GM18502 (cell line): Measurements from ENCODE around the gene SLC43A2.
"Not testable (repeated sequence)": the region's sequence is repeated elsewhere in the genome, so short reads cannot be mapped to it uniquely, and the experiment has no call there.

Experiments
- ATAC-seq: cut with Tn5 transposase; IDR thresholded peaks from one replicate; pipeline ENCODE4 v1.9.1; 2021; ENCODE audit warnings: mild to moderate bottlenecking; ENCODE audit not compliant: unreplicated experiment, poor library complexity

The SLC43A2 gene

GRCh38 chr17:1627982-1628855, at the start of gene SLC43A2:
SLC43A2 (minus strand) TSS chr17:1628834; CDS start chr17:1627874, 960 bp downstream.
- peak; percentile 56 for ATAC-seq

DNA sequence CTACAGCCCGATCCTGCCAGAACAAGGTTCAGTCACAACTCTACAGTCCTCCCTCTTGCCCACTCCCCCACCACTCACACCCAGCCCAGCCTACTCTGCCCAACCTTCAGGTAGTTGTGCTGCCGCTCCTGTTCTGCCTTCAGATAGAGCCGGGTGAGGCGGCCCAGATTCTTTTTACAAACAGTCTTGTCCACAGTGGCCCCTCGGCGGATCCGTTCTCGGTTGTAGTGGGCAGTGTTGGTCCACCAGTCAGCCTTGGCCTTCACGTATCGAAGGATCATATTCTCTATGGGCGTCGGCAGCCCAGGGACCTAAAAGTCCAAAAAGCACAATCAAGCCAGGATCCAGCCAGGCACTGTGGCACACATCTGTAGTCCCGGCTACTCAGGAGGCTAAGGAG, 47.8 kb upstream of the SLC43A2 start:
- ATAC-seq, result no peak

DNA sequence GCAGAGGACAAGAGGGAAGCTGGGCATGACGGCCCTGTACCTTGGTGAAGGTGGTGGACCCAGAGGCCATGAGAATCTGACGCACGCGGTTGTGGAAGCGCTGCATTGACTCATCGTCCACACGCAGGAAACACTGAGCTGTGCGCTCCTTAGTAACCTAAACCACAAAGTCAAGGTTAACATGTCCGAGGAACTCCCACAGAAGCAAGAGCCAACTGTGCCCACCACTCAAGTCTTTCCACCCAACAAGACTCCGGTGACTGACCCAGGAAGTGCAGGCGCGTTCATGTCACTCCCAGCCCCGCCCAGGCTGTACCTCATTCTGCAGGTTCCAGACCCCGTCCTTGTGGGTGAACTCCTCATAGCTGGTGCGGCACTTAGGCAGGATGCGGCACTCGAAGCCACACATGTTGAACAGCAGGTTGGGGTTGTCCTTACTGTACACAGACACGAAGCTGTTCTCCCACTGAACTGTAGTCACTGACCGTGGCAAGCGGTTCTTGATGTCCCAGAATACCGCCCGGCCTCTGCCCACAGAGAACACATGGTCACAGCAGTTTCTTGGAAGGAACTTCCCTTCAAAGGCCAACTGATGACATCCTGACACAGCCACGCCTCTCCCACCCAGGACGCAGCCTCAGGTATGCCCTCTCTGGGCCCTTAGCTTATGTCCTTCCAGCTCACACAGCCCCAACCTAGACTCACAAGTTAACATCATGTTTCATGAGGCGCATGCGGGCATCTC, 44.6 kb upstream of the SLC43A2 start:
- ATAC-seq, result no peak

- ATAC-seq, result not testable (repeated sequence)
Observed at GRCh38 chr17:1663934-1664333, 35.3 kb upstream of the SLC43A2 start.

DNA sequence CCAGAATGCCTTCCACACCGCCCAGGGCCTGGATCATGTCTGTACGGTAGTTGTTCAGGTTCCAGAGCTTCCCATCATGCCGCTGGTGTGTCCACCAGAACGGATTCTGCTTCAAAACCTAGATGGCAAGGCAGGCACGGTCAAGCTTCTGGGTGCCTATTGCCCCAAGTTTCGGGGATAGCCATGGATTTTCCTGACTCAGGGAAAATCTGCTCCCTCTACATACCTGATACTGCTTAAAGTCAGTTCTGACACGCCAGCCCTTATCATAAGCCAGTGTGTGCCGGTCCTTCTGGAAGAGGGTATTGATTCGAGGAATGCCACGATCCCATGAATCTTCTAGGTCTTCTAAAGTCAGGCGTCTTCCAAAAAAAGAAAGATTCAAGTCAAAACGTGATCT, 32.4 kb upstream of the SLC43A2 start:
- ATAC-seq, result no peak

- no peak for ATAC-seq
Observed at GRCh38 chr17:1658100-1658499, 29.5 kb upstream of the SLC43A2 start.

DNA sequence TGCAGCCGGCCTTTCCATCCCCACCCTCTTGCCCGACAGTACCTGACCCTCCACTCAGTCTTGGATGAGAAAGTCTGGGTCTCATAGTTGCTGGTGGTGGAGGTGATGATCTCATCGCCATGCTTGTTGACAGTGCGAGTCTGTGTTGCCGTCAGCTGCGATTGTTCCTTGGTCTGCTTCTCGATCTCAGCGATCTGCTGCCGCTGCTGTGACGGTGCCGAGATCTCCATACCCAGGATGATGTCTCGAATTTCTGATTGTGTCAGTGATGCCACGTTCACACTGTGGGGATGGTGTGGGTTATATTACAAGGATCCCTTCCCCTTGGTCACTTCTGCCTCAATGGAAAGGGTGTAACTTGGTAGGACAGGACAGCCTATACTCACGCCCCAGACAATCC, 25.1 kb upstream of the SLC43A2 start:
- ATAC-seq, result no peak

- not testable (repeated sequence) for ATAC-seq
Observed at GRCh38 chr17:1652794-1653193, 24.2 kb upstream of the SLC43A2 start.

DNA sequence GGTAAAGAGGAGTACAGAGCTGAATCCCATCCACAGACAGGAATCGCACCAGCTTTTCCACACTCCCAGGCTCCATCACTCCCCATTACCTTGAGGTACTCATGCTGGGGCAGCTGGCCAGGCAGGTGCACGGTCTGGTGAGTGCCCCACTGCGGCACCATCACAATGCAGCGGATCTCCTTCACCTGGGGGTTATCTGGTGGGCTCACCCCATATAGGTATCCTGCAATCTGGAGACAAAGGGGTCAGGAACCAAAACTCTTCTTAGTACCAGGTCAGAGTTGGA, 22.9 kb upstream of the SLC43A2 start:
- no peak for ATAC-seq

DNA sequence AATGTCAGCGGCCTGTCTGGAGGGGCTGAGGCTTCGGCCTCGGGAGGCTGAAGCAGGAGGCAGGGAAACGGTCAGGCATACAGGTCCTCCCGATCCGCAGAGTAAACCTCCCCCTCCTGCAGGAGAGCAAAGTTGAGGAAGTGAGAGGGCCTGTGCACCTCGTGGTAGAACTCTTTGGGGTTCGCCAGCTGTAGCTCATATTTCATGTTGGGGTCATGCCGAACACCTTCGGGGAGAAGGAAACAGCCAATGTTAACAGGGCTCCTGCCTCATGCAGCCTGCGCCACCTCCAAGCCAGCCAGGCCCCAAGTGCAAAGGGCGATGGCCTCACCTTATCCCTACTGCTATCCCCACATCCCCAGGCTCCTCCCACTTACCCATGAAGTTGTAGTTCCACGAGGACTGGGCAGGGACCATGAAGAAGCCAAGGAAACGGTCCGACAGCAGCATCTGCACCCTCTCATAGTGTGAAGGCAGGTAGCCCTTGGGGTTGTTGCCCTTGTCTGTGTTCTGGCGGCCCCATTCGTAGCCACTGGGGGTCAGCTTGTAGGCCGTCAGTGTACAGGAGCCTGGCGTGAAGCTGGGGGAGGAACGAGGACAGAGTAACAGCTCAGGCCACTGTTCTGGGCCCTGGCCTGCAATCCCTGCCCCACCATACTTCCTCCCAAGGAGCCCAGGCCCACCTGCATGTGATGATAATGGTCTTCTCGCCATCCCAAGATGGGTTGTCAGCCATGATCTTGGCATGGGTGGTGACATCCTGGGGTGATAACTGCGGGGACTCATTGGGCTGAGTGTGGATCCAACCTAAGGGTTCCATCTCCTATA, 22.3 kb upstream of the SLC43A2 start:
- ATAC-seq, result no peak

DNA sequence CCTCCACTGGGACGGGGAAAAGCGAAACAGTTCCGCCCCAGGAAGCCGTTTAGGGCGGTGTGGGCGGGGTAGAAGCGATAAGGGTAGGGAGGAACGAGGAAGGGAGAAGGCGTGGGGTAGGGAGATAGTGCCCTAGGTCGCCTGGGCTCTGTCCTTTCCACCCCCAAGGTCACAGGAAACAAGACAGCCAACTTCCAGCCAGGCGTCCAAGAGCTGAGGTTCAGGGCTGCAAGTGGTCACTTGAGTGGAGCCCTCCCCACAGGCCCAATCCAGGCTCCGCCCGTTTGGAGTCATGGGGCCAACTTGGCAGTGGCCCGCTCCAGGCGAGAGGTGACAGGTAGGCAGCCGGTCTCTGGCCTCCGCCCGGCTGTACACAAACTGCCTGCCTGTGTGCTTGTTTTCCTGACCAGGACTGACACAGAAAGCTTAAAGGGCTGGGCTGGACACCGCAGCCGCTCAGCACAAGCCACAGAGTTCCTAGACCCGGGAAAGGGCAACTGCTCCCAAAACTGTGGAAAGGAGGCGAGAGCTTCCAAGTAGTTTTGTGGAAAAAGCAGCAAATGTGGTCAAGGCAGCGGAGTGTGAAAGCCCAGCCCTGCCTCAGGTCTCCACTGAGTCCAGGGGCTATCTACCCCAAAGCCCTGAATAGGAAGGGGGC, 21.3 kb upstream of the SLC43A2 start, which contains the start of gene RILP:
TSS of gene RILP (minus strand) at position 23 of the 658 bp plus-strand sequence. CDS start 62 bp downstream, outside the sequence.
- ATAC-seq, result peak; percentile 9

- ATAC-seq, result peak; percentile 50
Observed at GRCh38 chr17:1648963-1649843, 20.6 kb upstream of the SLC43A2 start.

GRCh38 chr17:1648173-1648962, 19.7 kb upstream of the SLC43A2 start:
- no peak for ATAC-seq

DNA sequence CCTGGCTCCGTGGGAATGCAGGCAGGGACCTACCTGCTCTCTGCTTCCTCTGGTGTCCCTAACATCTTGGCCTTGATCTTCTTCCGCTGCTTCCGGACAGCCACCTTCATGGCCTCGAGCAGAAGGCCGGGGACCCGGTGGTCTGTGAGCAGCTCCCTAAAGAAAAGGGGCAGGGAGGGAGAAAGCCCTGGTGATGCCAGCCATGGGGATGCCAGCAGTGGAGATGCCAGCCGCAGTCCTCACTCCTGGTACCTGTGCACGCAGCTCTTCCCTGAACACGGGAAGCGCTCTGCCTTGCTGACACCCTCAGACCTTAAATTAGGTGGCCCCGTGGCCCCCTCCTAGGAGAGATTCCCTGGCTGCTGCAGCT, 19.2 kb upstream of the SLC43A2 start:
- no peak for ATAC-seq

DNA sequence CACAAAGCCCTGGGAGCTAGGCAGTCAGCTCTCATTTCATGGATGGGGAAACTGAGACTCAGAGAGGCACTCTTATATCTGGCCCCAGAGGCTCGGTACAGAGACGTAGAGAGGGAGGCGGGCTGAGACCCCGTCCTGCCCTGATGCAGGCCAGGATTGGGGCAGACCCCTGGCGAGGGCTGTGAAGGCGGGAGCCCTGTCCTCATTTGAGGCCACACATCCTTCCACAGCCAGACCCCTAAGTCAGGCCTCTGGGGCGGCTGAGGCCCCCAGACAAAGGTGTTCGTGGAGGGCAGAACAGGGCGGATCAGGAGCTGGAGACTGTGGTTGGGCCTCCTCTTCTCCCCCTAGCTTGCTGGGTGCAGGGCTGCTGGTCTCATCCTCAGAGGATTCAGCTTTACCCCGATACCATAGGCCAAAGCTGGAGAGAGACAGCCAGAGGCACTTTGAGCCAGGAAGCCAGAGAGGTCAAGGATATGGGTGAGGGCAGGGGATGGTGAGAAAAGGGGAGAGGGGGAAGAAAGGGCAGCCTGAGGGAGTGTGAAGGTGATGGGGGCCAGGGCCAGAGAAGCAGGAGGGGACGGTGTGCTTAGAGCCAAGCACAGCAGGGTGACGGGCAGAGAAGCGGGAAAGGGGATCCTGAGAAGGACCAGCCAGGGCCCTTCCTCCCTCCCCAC, 17.7 kb upstream of the SLC43A2 start:
- ATAC-seq, result no peak

- no peak for ATAC-seq
Observed at GRCh38 chr17:1645207-1646171, 16.9 kb upstream of the SLC43A2 start, which contains the start of gene SCARF1. SCARF1 (minus strand) TSS chr17:1645732; CDS start chr17:1645697, 35 bp downstream.
